K562 (cell line): ENCODE results near the gene UROS. TPM values are rescaled to one million over a fixed set of nuclear protein-coding genes. Genes with fewer than 3 reads are reported as not detected.

Experiments used
- ARID4B ChIP-seq: sonication (generic); formaldehyde crosslinking; IDR thresholded peaks from 2 replicates; pipeline ENCODE4 v1.8.0; 2022; ENCODE audit warnings: mild to moderate bottlenecking, missing genetic modification reagents
- CBX8 ChIP-seq: fragments of 200-600 bp; sonication (generic); IDR thresholded peaks from 2 replicates; pipeline ENCODE4 v1.6.1; 2012; ENCODE audit warnings: borderline replicate concordance, mixed run types, low read depth, mild to moderate bottlenecking, moderate library complexity, mixed read lengths, low read length, control low read depth, inconsistent platforms; ENCODE audit not compliant: poor library complexity, severe bottlenecking; ENCODE audit errors: extremely low read depth
- CHAMP1 ChIP-seq: fragments of 450-650 bp; IDR thresholded peaks from 2 replicates; pipeline ENCODE4 v1.6.1; 2016; ENCODE audit warnings: mild to moderate bottlenecking
- ELF4 ChIP-seq: fragments of 450-650 bp; formaldehyde crosslinking; IDR thresholded peaks from 2 replicates; pipeline ENCODE4 v1.4.0; 2022; ENCODE audit warnings: missing genetic modification characterization
- MITF ChIP-seq: IDR thresholded peaks from 2 replicates; pipeline ENCODE4 v1.6.1; 2014; ENCODE audit warnings: antibody characterized with exemption
- NONO ChIP-seq, 2 experiments: fragments of 200-400 bp in 1 of 2; fragments of 450-650 bp in 1 of 2; formaldehyde crosslinking in 1 of 2; IDR thresholded peaks; 2 replicates each; pipeline ENCODE4 v1.6.1; 2017; ENCODE audit warnings: low read depth in 2 of 2, mild to moderate bottlenecking in 2 of 2, moderate library complexity in 2 of 2, low read length in 1 of 2
- NR2C2 ChIP-seq, 2 experiments: fragments of 200-800 bp in 1 of 2; sonication (Bioruptor generic) in 1 of 2; sonication (generic) in 1 of 2; formaldehyde crosslinking in 1 of 2; IDR thresholded peaks; 2 replicates each; pipeline versions ENCODE4 v1.6.1 to v1.8.0; 2016 to 2022; ENCODE audit warnings: mild to moderate bottlenecking in 1 of 2, missing compliant biosample characterization in 1 of 2, missing genetic modification characterization in 1 of 2, missing genetic modification reagents in 1 of 2
- NRF1 ChIP-seq, 2 experiments: fragments of 450-650 bp; IDR thresholded peaks in 1 of 2; conservative IDR thresholded peaks in 1 of 2; 2 replicates each; pipeline ENCODE4 v1.6.1; 2014; ENCODE audit warnings: mild to moderate bottlenecking in 2 of 2
- PYGO2 ChIP-seq: fragments of 450-650 bp; IDR thresholded peaks from 2 replicates; pipeline ENCODE4 v1.6.1; 2016; ENCODE audit warnings: mild to moderate bottlenecking, missing genetic modification characterization, moderate library complexity, missing compliant biosample characterization
- SAFB ChIP-seq: fragments of 200-400 bp; formaldehyde crosslinking; IDR thresholded peaks from 2 replicates; pipeline ENCODE4 v1.6.1; 2017; ENCODE audit warnings: low read depth, low read length, borderline replicate concordance
- SIN3B ChIP-seq: fragments of 450-650 bp; IDR thresholded peaks from 2 replicates; pipeline ENCODE4 v1.6.1; 2017; ENCODE audit warnings: low read depth, mild to moderate bottlenecking, moderate library complexity
- TAF1 ChIP-seq: IDR thresholded peaks from 2 replicates; pipeline ENCODE4 v1.6.1; 2011; ENCODE audit warnings: mild to moderate bottlenecking, low read length, moderate library complexity; ENCODE audit not compliant: insufficient read depth, control insufficient read depth, severe bottlenecking; ENCODE audit errors: extremely low read depth
- TSC22D4 ChIP-seq: fragments of 450-650 bp; IDR thresholded peaks from 2 replicates; pipeline ENCODE4 v1.6.1; 2016; ENCODE audit warnings: missing genetic modification characterization, missing biosample characterization, control low read depth
- polyA plus RNA-seq, 8 experiments: library from polyadenylated mRNA; depleted of rRNA in 4 of 8; stranded (reverse) in 5 of 8; unstranded in 3 of 8; fragments of >200 nt; fragmentation: Nextera tagmentation in 2 of 8; fragmentation: Illumina TruSeq in 1 of 8; extraction: Ambion mirVana in 2 of 8; extraction: Trizol in 1 of 8; gene quantifications; 2 replicates each; pipeline versions ENCODE4 v1.2.1 to v1.2.3, GENCODE V29; 2011 to 2014; ENCODE audit warnings: inconsistent platforms in 1 of 8, missing spikeins in 1 of 8
- total RNA-seq, 7 experiments: library from RNA; depleted of rRNA in 6 of 7; stranded (reverse); fragments of >200 nt in 6 of 7; fragmentation: Illumina TruSeq in 2 of 7; extraction: Trizol in 2 of 7; gene quantifications; 2 replicates each; pipeline versions ENCODE4 v1.2.1 to v1.2.3, GENCODE V29; 2011 to 2021; ENCODE audit warnings: low replicate concordance in 1 of 7
- TF ChIP-seq, protein P1 (sequence below), 2 experiments: fragments of 200-800 bp in 1 of 2; sonication (Bioruptor generic) in 1 of 2; sonication (generic) in 1 of 2; formaldehyde crosslinking in 1 of 2; IDR thresholded peaks in 1 of 2; conservative IDR thresholded peaks in 1 of 2; 2 replicates each; pipeline versions ENCODE4 v1.5.0 to v1.6.1; 2016 to 2020; ENCODE audit warnings: missing compliant biosample characterization in 1 of 2, missing genetic modification characterization in 1 of 2, missing genetic modification reagents in 1 of 2

UROS gene
- total and polyA plus RNA-seq, 9 of the 15 experiments (the other 6 are each of a cell fraction or from before 2014, with no cell fraction given): 6.4 to 39.1 (median 32.3) TPM

- TF ChIP-seq, protein P1, sequence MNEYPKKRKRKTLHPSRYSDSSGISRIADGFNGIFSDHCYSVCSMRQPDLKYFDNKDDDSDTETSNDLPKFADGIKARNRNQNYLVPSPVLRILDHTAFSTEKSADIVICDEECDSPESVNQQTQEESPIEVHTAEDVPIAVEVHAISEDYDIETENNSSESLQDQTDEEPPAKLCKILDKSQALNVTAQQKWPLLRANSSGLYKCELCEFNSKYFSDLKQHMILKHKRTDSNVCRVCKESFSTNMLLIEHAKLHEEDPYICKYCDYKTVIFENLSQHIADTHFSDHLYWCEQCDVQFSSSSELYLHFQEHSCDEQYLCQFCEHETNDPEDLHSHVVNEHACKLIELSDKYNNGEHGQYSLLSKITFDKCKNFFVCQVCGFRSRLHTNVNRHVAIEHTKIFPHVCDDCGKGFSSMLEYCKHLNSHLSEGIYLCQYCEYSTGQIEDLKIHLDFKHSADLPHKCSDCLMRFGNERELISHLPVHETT (CRISPR knock-in tag; conservative IDR thresholded peaks at IDR 0.05 in 1 of 2, IDR thresholded peaks at IDR 0.05 in 1 of 2): no peak
- TF ChIP-seq TAF1: peak; percentile 80
- TF ChIP-seq ELF4: 0 out of 2 replicates have a peak, but pooled peaks have one; percentile 71
- peak; percentile 92 for TF ChIP-seq NR2C2 (CRISPR knock-in tag; IDR thresholded peaks at IDR 0.05)
- peak; percentile 99 for TF ChIP-seq NR2C2 (tag; IDR thresholded peaks at IDR 0.05)
- peak in 1 of 2 experiments; percentile 99; a peak in 2 of 4 replicates for TF ChIP-seq NONO (IDR thresholded peaks at IDR 0.05; ENCODE audit: low read depth in 2 of 2, low read length in 1 of 2)
- peak; percentile 35; the same call in 1 of the 2 replicates for TF ChIP-seq CHAMP1
- no peak for TF ChIP-seq PYGO2 (tag)
- TF ChIP-seq TSC22D4 (tag): no peak
- no peak for TF ChIP-seq CBX8
- peak; percentile 42; the same call in 1 of the 2 replicates for TF ChIP-seq ARID4B
- 0 out of 2 replicates have a peak, but pooled peaks have one; percentile 20 for TF ChIP-seq SAFB
- TF ChIP-seq MITF: no peak
- peak; percentile 56 for TF ChIP-seq SIN3B
- peak; percentile 98 for TF ChIP-seq NRF1 (conservative IDR thresholded peaks at IDR 0.05 in 1 of 2, IDR thresholded peaks at IDR 0.05 in 1 of 2)
These were observed at the start of gene UROS, which contains the start of gene BCCIP (continued) for GRCh38 chr10:125822878-125823662.
